GM12875 (cell line): ENCODE data around the gene SNX7.

Experiments
- H3K4me3 ChIP-seq: one replicate; pipeline ENCODE4 v1.5.1; 2011; ENCODE audit warnings: low read depth, low read length, control low read depth
- CTCF ChIP-seq: IDR thresholded peaks from 2 replicates; pipeline ENCODE4 v1.5.1; 2011; ENCODE audit warnings: low read depth, mild to moderate bottlenecking, control low read depth, inconsistent platforms, low read length, moderate library complexity, borderline replicate concordance; ENCODE audit not compliant: insufficient read depth

Gene SNX7

GRCh38 chr1:98791498-98791897 lies 130.0 kb downstream of the SNX7 start:
- no peak for TF ChIP-seq CTCF
- H3K4me3 ChIP-seq = no peak overlapping the region

GRCh38 chr1:98792123-98792522 lies 130.6 kb downstream of the SNX7 start:
- no peak for TF ChIP-seq CTCF
- no peak overlapping the region for H3K4me3 ChIP-seq

- no peak for TF ChIP-seq CTCF
- no peak overlapping the region for H3K4me3 ChIP-seq
Measured at GRCh38 chr1:98793136-98793535, 131.6 kb downstream of the SNX7 start.

GRCh38 chr1:98794196-98794886 lies 132.8 kb downstream of the SNX7 start:
- peak; percentile 68 for TF ChIP-seq CTCF
- no peak overlapping the region for H3K4me3 ChIP-seq

- no peak for TF ChIP-seq CTCF
- H3K4me3 ChIP-seq = no peak overlapping the region
Measured at GRCh38 chr1:98796049-98796448, 134.5 kb downstream of the SNX7 start.

- TF ChIP-seq CTCF = no peak
- no peak overlapping the region for H3K4me3 ChIP-seq
Measured at GRCh38 chr1:98797506-98797905, 136.0 kb downstream of the SNX7 start.
